Left lung (tissue), 10 donors: ENCODE results near the gene ZNF654. TPM values are rescaled to one million over a fixed set of nuclear protein-coding genes. Genes with fewer than 3 reads are reported as not detected.

Experiments used
- ATAC-seq: fragments of 200-7000 bp; cut with Tn5 transposase; one replicate; pipeline ENCODE4 v1.9.1; 2020; ENCODE audit warnings: moderate library complexity
- DNase-seq, 4 donors: peaks; one replicate each; pipeline ENCODE4 v3.0.0-alpha.2; 2013 to 2020
- H3K27ac ChIP-seq, 2 donors: fragments of 200-600 bp; sonication (generic) in 1 of 2; one replicate each; pipeline versions ENCODE4 v1.5.0 to v1.8.0; 2020 to 2021
- H3K27me3 ChIP-seq, 2 donors: fragments of 200-600 bp; sonication (generic) in 1 of 2; one replicate each; pipeline versions ENCODE4 v1.5.0 to v1.8.0; 2020 to 2021
- H3K36me3 ChIP-seq, 2 donors: fragments of 200-600 bp; sonication (generic) in 1 of 2; one replicate each; pipeline versions ENCODE4 v1.5.0 to v1.8.0; 2020 to 2021
- H3K4me1 ChIP-seq, 2 donors: fragments of 200-600 bp; one replicate each; pipeline ENCODE4 v1.8.0; 2021
- H3K4me3 ChIP-seq, 2 donors: fragments of 200-600 bp; sonication (generic) in 1 of 2; one replicate each; pipeline versions ENCODE4 v1.5.0 to v1.8.0; 2020 to 2021; ENCODE audit warnings: mild to moderate bottlenecking in 1 of 2
- H3K9me3 ChIP-seq, 2 donors: fragments of 200-600 bp; sonication (generic) in 1 of 2; one replicate each; pipeline versions ENCODE4 v1.5.0 to v1.8.0; 2020 to 2021
- intact Hi-C, 2 donors: fragments of 100-400 bp; cut with DNase I; formaldehyde crosslinking; loops; one replicate each; pipeline versions ENCODE4 v1.11.2 to v1.14.2; 2022
- polyA plus RNA-seq, 6 donors: library from polyadenylated mRNA; unstranded; fragments of 120-200 nt; gene quantifications; one replicate each; pipeline ENCODE4 v1.2.1, GENCODE V29; 2013; ENCODE audit not compliant: insufficient read length in 6 of 6
- total RNA-seq, 2 donors: library from RNA; stranded (reverse); fragmentation: NEBNext Ultra II Directional; extraction: Animal tissue kit (Norgen Biotek cat#: 25700); gene quantifications; one replicate each; pipeline ENCODE4 v1.2.1, GENCODE V29; 2021
- TF ChIP-seq, protein P1 (sequence below), 2 donors: fragments of 200-600 bp; sonication (generic) in 1 of 2; IDR thresholded peaks; one replicate each; pipeline versions ENCODE4 v1.5.0 to v1.8.0; 2021; ENCODE audit warnings: antibody characterized with exemption in 2 of 2
- donor health status: DM: no; HTN: yes; CAD: no.
- donor health status: DM: no; HTN: no; CAD: no.

Gene ZNF654
- total and polyA plus RNA-seq, 8 donors = 12.5 to 26.6 (median 21.9) TPM

- no peaks in the 10 kb centered on the region for H3K9me3 ChIP-seq
- no peak for DNase-seq
- TF ChIP-seq, protein P1, sequence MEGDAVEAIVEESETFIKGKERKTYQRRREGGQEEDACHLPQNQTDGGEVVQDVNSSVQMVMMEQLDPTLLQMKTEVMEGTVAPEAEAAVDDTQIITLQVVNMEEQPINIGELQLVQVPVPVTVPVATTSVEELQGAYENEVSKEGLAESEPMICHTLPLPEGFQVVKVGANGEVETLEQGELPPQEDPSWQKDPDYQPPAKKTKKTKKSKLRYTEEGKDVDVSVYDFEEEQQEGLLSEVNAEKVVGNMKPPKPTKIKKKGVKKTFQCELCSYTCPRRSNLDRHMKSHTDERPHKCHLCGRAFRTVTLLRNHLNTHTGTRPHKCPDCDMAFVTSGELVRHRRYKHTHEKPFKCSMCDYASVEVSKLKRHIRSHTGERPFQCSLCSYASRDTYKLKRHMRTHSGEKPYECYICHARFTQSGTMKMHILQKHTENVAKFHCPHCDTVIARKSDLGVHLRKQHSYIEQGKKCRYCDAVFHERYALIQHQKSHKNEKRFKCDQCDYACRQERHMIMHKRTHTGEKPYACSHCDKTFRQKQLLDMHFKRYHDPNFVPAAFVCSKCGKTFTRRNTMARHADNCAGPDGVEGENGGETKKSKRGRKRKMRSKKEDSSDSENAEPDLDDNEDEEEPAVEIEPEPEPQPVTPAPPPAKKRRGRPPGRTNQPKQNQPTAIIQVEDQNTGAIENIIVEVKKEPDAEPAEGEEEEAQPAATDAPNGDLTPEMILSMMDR (IDR thresholded peaks at IDR 0.05) = no peak
- H3K27ac ChIP-seq = no peak overlapping the region
- peaks cover 0 to 34% of the 10 kb centered on the region in 2 donors for H3K36me3 ChIP-seq
- intact Hi-C loops = no loop called here
- H3K4me1 ChIP-seq = no peaks in the 10 kb centered on the region
- H3K27me3 ChIP-seq = no peaks in the 10 kb centered on the region
- H3K4me3 ChIP-seq = no peak overlapping the region
- no peak for ATAC-seq
Observed at GRCh38 chr3:88131695-88132094, 72.6 kb downstream of the ZNF654 start.

DNA sequence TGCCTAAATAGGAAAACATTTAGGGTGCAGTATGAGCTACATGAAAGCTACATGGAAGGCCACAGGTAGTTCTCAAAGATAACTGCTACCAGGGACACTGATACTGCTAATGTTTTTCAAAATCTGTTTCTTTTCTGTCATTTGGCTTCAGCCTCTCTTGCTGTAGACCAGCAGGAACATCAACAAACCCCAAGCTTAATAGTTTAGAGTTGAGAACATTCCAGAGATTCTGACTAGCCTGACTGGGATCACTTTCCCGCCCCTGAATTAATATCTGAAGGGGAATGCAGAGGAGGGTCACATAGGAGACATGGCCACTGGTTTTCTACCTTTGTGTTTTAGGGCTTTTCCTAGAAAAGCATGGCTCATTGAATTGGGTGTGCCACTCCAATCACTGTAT, 73.8 kb downstream of the ZNF654 start:
- no peak for ATAC-seq
- Histone ChIP-seq H3K9me3 (no peaks in the 10 kb centered on the region), H3K27me3 (no peaks in the 10 kb centered on the region), H3K27ac (no peak overlapping the region), H3K36me3 (peaks cover 0 to 37% of the 10 kb centered on the region in 2 donors), H3K4me1 (no peaks in the 10 kb centered on the region), H3K4me3 (no peak overlapping the region)
- no peak for DNase-seq
- TF ChIP-seq, protein P1 (IDR thresholded peaks at IDR 0.05) = no peak
- intact Hi-C loops = no loop called here

- ATAC-seq (no peak), DNase-seq (no peak)
- H3K27ac ChIP-seq = no peak overlapping the region
- H3K9me3 ChIP-seq = no peaks in the 10 kb centered on the region
- peaks cover 0 to 41% of the 10 kb centered on the region in 2 donors for H3K36me3 ChIP-seq
- TF ChIP-seq, protein P1 (IDR thresholded peaks at IDR 0.05) = no peak
- H3K4me3 ChIP-seq = no peak overlapping the region
- H3K4me1 ChIP-seq = no peaks in the 10 kb centered on the region
- intact Hi-C loops = no loop called here
- H3K27me3 ChIP-seq = no peaks in the 10 kb centered on the region
Observed at GRCh38 chr3:88133711-88134263, 74.7 kb downstream of the ZNF654 start.

DNA sequence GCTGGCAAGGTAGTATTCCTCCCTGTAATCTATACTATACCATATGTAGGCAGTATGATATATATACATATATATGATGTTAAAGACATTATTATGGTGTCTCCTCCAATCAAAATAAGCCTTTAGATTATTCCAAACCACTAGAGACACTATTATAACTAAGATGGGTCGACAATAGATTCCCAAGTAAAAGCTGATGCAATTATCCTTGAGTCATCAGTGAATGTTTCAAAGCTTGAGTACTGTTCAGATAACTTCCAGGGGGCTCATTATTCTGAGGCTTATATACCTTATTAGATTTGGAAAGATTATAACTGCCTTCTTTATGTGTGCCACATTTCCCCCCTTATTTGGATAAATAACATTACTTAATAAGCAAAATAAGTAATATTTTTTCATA, 78.8 kb downstream of the ZNF654 start:
- Histone ChIP-seq H3K27me3 (no peaks in the 10 kb centered on the region), H3K27ac (no peak overlapping the region), H3K4me3 (no peak overlapping the region), H3K4me1 (no peaks in the 10 kb centered on the region), H3K9me3 (no peaks in the 10 kb centered on the region), H3K36me3 (peaks cover 0 to 62% of the 10 kb centered on the region in 2 donors)
- DNase-seq (no peak), ATAC-seq (no peak)
- TF ChIP-seq, protein P1 (IDR thresholded peaks at IDR 0.05) = no peak
- intact Hi-C loops = no loop called here

DNA sequence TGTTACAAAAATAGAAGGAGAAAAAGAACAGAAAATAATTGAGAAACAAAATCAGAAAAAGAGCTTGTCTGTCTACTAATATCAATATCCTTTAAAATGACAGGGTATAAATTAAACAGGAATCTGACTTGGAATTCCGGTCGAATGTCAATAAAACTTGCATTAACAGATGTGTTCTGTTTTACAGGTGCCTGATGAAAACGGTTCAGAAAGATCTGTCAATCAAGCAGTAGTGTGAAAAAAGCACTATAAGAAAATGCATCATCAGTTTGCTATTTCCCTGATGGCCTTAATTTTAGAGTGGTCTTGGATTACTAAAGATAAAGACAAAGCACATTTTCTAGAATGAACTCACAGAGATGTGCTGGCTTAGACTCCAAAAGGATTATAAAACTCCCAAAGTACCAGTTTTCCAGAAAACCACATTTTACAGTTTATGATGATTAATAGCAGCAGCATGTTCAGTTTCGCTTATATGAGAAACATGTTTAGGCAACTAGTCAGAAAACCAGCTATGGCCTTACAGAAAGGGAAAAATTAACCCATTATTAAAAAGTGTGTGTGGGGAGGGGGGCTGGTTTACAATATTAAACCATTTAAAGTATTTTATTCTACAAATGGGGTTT, 82.5 kb downstream of the ZNF654 start:
- Histone ChIP-seq H3K4me1 (no peaks in the 10 kb centered on the region), H3K4me3 (no peak overlapping the region), H3K27ac (no peak overlapping the region), H3K9me3 (no peaks in the 10 kb centered on the region), H3K27me3 (no peaks in the 10 kb centered on the region), H3K36me3 (peaks cover 0 to 42% of the 10 kb centered on the region in 2 donors)
- TF ChIP-seq, protein P1 (IDR thresholded peaks at IDR 0.05) = no peak
- intact Hi-C loops = no loop called here
- DNase-seq (no peak), ATAC-seq (no peak)
